ENCODE data around the gene NACA.

DNA sequence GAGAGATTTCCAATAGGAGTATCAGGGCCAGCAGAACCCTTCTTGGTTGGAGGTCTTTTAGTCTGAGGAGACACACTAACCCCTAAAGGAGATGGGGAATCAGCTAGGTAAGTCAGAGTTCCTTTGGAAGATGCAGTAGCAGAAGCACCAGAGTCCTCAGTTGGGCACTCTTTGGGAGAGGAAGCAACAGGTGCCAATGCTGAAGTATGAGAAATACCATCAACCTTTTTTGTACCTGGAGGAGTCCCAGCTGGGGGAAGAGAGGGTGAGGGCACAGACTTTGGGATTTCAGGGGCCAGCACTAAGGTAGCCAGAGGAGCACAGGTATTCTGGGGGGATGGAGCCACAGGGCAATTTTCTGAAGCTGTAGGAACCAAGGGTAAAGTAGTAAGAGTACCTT lies 6.0 kb downstream of the NACA start:
- TF ChIP-seq POLR2A (IDR thresholded peaks at IDR 0.05), result no peak
- TF ChIP-seq, protein P1, sequence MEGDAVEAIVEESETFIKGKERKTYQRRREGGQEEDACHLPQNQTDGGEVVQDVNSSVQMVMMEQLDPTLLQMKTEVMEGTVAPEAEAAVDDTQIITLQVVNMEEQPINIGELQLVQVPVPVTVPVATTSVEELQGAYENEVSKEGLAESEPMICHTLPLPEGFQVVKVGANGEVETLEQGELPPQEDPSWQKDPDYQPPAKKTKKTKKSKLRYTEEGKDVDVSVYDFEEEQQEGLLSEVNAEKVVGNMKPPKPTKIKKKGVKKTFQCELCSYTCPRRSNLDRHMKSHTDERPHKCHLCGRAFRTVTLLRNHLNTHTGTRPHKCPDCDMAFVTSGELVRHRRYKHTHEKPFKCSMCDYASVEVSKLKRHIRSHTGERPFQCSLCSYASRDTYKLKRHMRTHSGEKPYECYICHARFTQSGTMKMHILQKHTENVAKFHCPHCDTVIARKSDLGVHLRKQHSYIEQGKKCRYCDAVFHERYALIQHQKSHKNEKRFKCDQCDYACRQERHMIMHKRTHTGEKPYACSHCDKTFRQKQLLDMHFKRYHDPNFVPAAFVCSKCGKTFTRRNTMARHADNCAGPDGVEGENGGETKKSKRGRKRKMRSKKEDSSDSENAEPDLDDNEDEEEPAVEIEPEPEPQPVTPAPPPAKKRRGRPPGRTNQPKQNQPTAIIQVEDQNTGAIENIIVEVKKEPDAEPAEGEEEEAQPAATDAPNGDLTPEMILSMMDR (IDR thresholded peaks at IDR 0.05), result no peak

Measured in heart left ventricle (tissue), 13 donors.